ENCODE data around the gene OPTN.
"Not testable (repeated sequence)": the region's sequence is repeated elsewhere in the genome, so short reads cannot be mapped to it uniquely, and the experiment has no call there.

Gene OPTN

GRCh38 chr10:13099666-13100348 lies at the start of gene OPTN:
Gene OPTN (plus strand): TSS chr10:13100163. CDS start chr10:13109123, 8,960 bp downstream.
- peak; percentile 77 for DNase-seq

DNA sequence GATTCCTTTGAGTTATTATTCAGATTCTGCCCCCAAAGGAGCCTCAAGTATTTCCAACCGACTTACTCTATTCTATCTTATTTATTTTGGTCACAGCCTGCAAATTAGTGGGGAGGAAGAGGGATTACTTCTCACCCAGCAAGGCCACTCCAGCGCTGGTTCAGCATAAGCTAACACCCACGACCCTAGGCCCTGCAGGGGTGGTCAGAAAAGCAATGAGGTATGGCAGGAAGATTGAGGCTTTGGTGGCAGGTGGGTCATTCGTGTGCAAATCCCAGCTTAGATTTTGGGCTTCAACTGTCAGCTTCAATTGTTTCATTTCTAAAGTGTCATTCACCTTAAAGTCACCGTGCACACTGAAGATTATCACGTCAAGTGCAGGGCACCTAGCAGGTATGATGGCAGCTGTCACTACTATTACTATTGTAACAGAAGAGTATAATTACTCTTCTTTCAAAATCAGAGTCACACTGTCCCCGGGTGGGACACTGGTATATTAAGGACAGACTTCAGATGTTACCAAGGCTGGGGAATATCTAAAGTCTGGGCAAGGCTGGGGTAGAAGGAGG lies 48.8 kb upstream of the OPTN start:
- DNase-seq, result no peak

DNA sequence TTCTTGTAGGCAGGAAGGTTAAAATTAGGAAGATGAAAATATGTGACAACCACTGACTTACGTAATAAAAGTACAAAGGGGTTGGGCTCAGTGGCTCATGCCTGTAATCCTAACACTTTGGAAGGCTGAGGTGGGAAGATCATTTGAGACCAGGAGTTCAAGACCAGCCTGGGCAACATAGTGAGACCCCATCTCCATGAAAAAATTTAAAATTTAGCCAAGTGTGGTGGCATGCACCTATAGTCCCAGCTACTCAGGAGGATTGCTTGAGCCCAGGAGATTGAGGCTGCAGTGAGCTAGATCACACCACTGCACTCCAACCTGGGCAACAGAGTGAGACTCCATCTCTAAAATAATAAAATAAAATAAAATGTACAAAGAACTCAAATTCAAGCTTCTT lies 46.8 kb upstream of the OPTN start:
- DNase-seq, result not testable (repeated sequence)

GRCh38 chr10:13053794-13054462 lies 46.0 kb upstream of the OPTN start:
- DNase-seq, result no peak

DNA sequence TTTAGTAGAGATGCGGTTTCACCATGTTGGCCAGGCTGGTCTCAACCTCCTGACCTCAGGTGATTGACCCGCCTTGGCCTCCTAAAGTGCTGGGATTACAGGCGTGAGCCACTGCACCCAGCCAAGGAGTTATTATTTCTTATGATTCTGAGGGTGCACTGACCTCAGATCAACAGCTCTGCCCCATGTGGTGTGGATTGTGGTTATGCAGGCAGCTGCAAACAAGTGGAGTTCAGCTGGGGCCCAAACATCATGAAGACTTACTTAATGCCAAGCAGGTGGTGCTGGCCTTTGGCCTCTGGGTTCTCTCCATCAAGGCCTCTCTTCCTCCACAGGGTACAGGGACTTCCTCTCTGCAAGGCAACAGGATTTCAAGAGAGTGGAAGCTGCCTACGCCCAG lies 45.1 kb upstream of the OPTN start:
- DNase-seq, result no peak

GRCh38 chr10:13056456-13057077 lies 43.4 kb upstream of the OPTN start:
- peak; percentile 5 for DNase-seq

GRCh38 chr10:13062803-13063202 lies 37.2 kb upstream of the OPTN start:
- DNase-seq, result no peak

DNA sequence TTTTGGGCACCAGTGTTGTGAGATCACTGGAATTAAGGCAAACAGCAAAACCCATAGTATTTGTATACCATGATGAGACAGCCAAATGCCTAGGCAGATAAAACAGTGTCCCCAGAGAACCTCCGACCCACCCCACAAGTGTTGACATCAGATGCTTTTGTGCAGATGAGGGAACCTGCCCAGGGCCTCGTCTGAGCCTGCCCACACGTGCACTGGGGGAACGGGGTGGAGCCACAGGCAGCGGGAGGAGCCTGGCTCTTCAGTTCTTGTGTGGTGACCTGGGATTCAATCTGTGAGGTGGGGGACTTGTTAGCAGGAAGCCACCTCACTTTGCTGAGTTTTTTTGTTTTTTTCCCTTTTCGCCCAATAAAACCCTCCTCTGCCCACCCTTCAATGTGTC lies 33.4 kb upstream of the OPTN start:
- DNase-seq, result no peak

DNA sequence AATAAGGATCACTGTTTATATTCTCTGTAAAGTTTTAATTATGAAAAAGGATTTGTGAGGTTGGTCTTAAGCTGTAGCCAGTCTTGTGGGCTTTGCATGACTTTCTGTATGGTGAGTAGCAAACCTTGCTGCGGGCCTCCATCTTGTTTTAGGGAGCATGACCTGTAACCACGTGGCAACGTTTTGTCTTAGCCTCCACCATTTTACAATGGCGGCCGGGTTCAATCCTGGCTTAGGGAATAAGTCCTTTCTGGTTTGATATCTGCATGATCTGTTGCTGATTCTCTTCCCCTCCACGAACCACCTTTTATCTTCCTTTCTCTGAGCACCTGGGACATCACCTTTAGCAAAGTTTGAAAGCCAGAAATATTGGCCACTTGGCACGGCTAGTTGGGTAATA lies 32.5 kb upstream of the OPTN start:
- DNase-seq, result no peak

DNA sequence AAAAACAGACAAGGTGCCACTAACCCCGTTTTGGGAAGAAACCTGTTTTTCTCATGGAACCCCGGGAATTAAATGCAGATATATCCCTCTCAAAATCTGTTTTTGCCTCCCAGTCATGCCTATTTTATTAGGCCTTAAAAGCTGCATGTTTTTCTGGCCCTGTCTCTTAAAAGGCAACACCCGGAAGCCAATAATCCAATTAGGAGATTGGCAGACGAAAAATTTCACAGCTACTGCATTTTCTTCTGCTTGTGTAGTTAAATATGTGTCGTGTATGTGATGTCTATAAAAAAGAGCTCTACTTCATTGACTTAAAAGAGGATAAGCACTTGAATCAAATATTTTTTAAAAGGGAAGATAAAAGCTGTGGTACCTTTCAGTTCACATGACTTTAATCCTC lies 31.9 kb upstream of the OPTN start:
- no peak for DNase-seq

- no peak for DNase-seq
Measured at GRCh38 chr10:13068484-13068883, 31.5 kb upstream of the OPTN start.

GRCh38 chr10:13072339-13072738 lies 27.6 kb upstream of the OPTN start:
- DNase-seq, result no peak

GRCh38 chr10:13074563-13075451 lies 25.2 kb upstream of the OPTN start:
- DNase-seq, result peak; percentile 51

- DNase-seq, result no peak
Measured at GRCh38 chr10:13078912-13079775, 20.8 kb upstream of the OPTN start.

- DNase-seq, result no peak
Measured at GRCh38 chr10:13079776-13080050, 20.2 kb upstream of the OPTN start.

GRCh38 chr10:13080643-13081042 lies 19.3 kb upstream of the OPTN start:
- DNase-seq, result no peak

DNA sequence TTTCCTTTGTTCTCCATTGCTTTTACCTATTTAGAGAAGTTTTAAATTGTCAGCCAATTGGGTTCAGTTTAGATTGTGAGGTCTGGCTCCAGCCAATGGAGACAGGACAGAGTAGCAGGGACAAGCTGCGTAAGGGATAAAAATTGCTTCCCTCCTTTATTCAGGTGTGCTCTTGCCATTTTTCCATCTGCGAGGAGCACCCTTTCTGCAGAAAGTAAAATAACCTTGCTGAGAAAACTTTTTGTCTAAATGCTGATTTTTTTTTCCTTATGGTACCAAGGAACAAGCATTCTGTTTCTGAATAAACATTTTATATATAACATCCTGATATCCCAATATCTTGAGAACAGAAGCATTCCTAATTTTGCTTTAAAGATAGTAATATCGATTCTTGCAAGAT lies 16.3 kb upstream of the OPTN start:
- DNase-seq, result not testable (repeated sequence)

DNA sequence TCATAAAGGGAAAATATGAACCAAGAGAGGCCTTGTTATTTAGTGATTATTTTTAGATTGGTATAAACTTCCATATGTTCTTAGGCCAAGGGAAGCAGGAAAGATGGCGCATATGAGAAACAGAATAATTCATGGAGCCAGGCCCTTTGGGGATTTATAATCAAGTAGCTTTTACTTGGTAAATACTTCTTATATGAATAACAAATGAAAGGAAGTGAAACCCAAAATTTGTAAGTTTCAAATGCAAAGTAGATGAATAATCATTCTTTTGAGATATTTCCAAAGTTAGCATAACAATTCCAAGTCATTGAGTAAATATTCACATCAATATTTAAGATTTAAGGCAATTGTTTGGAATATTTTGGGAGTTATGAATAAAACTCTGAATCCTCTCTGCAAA lies 13.9 kb upstream of the OPTN start:
- no peak for DNase-seq

- no peak for DNase-seq
Measured at GRCh38 chr10:13087601-13087985, 12.4 kb upstream of the OPTN start.

GRCh38 chr10:13087986-13088618 lies 11.9 kb upstream of the OPTN start:
- DNase-seq, result peak; percentile 55

- no peak for DNase-seq
Measured at GRCh38 chr10:13089345-13089744, 10.6 kb upstream of the OPTN start.

DNA sequence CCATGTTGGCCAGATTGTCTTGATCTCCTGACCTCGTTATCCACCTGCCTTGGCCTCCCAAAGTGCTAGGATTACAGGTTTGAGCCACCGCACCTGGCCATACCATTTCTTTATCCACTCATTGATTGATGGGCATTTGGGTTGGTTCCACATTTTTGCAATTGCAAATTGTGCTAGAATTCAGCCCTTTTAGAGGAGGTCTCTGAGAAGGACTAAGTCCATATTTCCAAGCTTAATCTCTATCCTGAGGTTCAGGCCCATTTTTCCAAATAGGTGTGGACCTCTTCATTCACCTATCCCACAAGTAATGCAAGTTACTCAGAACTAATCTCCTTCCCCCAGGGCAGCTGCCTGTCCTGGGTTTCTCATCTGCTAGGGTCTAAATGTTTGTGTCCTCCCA lies 9.7 kb upstream of the OPTN start:
- no peak for DNase-seq

Measured in NCI-H226 (cell line).